Measurements from ENCODE around the gene CERS6. TPM values are rescaled to one million over a fixed set of nuclear protein-coding genes. Genes with fewer than 3 reads are reported as not detected.

CERS6 gene
- total RNA-seq, 4 donors from 2014 or later: 42.3 to 62.1 (median 50.6) TPM

GRCh38 chr2:168577885-168578284 is 121.8 kb downstream of the CERS6 start:
- 85 to 88% methylated on average over 4 to 5 of the region's 5 CpGs for WGBS, 2 donors (ENCODE audit: low coverage in 1 of 2)
- Histone ChIP-seq H3K4me3 (no peak overlapping the region), H3K4me1 (peaks cover 0 to 18% (median 3%) of the 10 kb centered on the region in 4 donors), H3K36me3 (no peaks in the 10 kb centered on the region), H3K27me3 (no peaks in the 10 kb centered on the region), H3K27ac (no peak overlapping the region), H3K9me3 (no peaks in the 10 kb centered on the region)
- DNase-seq: peak; percentile 12
- TF ChIP-seq POLR2A (IDR thresholded peaks at IDR 0.05): no peak
- no peak for TF ChIP-seq CTCF (IDR thresholded peaks at IDR 0.05)
- TF ChIP-seq EP300 (IDR thresholded peaks at IDR 0.05; ENCODE audit: low read depth): no peak
- TF ChIP-seq POLR2AphosphoS5 (IDR thresholded peaks at IDR 0.05): no peak
- intact Hi-C loops (cut with DNase I; ENCODE audit: low total_unique reads) (no loop called here), in situ Hi-C loops (cut with MboI; ENCODE audit: low pct_ligation_motif_present in 1 of 4, low pct_unique_long_range_greater_than_20kb in 1 of 4, low sequenced_read_pairs in 3 of 4) (no loop called here)

GRCh38 chr2:168583064-168583709 is 127.1 kb downstream of the CERS6 start:
- H3K27ac ChIP-seq: peak overlapping the region in 3 of 4 donors; percentile 14 to 39 (median 32)

GRCh38 chr2:168583710-168584521 is 127.8 kb downstream of the CERS6 start:
- in situ Hi-C loops (cut with MboI; ENCODE audit: low pct_ligation_motif_present in 1 of 4, low pct_unique_long_range_greater_than_20kb in 1 of 4, low sequenced_read_pairs in 3 of 4): no loop called here
- Histone ChIP-seq H3K36me3 (no peaks in the 10 kb centered on the region), H3K27ac (peak overlapping the region in 3 of 4 donors; percentile 14 to 39 (median 32)), H3K27me3 (no peaks in the 10 kb centered on the region), H3K4me3 (no peak overlapping the region), H3K4me1 (peaks cover 0 to 29% (median 14%) of the 10 kb centered on the region in 4 donors), H3K9me3 (no peaks in the 10 kb centered on the region)
- no peak for TF ChIP-seq POLR2AphosphoS5 (IDR thresholded peaks at IDR 0.05)
- no peak for TF ChIP-seq EP300 (IDR thresholded peaks at IDR 0.05; ENCODE audit: low read depth)
- WGBS, 2 donors (ENCODE audit: low coverage in 1 of 2): 44 to 53% methylated on average over 5 of the region's 5 CpGs
- peak; percentile 35 for DNase-seq
- intact Hi-C loops (cut with DNase I; ENCODE audit: low total_unique reads): no loop called here

More at GRCh38 chr2:168583064-168583709, 127.1 kb downstream of the CERS6 start:
- H3K4me3 ChIP-seq: no peak overlapping the region
- H3K36me3 ChIP-seq: no peaks in the 10 kb centered on the region
- TF ChIP-seq EP300 (IDR thresholded peaks at IDR 0.05; ENCODE audit: low read depth): no peak
- TF ChIP-seq CTCF (IDR thresholded peaks at IDR 0.05): no peak
- TF ChIP-seq POLR2AphosphoS5 (IDR thresholded peaks at IDR 0.05): no peak
- no peak for TF ChIP-seq POLR2A (IDR thresholded peaks at IDR 0.05)
- intact Hi-C loops (cut with DNase I; ENCODE audit: low total_unique reads) (no loop called here), in situ Hi-C loops (cut with MboI; ENCODE audit: low pct_ligation_motif_present in 1 of 4, low pct_unique_long_range_greater_than_20kb in 1 of 4, low sequenced_read_pairs in 3 of 4) (no loop called here)
- H3K9me3 ChIP-seq: no peaks in the 10 kb centered on the region
- no peak for DNase-seq
- peaks cover 0 to 36% (median 16%) of the 10 kb centered on the region in 4 donors for H3K4me1 ChIP-seq
- WGBS, 2 donors (ENCODE audit: low coverage in 1 of 2): 58 to 71% methylated on average over 5 of the region's 5 CpGs
- H3K27me3 ChIP-seq: no peaks in the 10 kb centered on the region

- intact Hi-C loops (cut with DNase I; ENCODE audit: low total_unique reads) (no loop called here), in situ Hi-C loops (cut with MboI; ENCODE audit: low pct_ligation_motif_present in 1 of 4, low pct_unique_long_range_greater_than_20kb in 1 of 4, low sequenced_read_pairs in 3 of 4) (no loop called here)
- no peaks in the 10 kb centered on the region for H3K36me3 ChIP-seq
These were observed 128.8 kb downstream of the CERS6 start for GRCh38 chr2:168584911-168585310.

More at GRCh38 chr2:168584911-168585310, 128.8 kb downstream of the CERS6 start:
- H3K4me3 ChIP-seq: no peak overlapping the region
- no peaks in the 10 kb centered on the region for H3K27me3 ChIP-seq
- H3K4me1 ChIP-seq: peaks cover 0 to 29% (median 14%) of the 10 kb centered on the region in 4 donors
- H3K27ac ChIP-seq: no peak overlapping the region
- no peaks in the 10 kb centered on the region for H3K9me3 ChIP-seq
- TF ChIP-seq POLR2AphosphoS5 (IDR thresholded peaks at IDR 0.05) (no peak), EP300 (IDR thresholded peaks at IDR 0.05; ENCODE audit: low read depth) (no peak), CTCF (IDR thresholded peaks at IDR 0.05) (no peak), POLR2A (IDR thresholded peaks at IDR 0.05) (no peak)
- DNase-seq: no peak

Data from transverse colon (tissue), 4 donors.